ENCODE results near the gene RAB29. TPM values are rescaled to one million over a fixed set of nuclear protein-coding genes. Genes with fewer than 3 reads are reported as not detected.

Gene RAB29
- total and polyA plus RNA-seq, 7 donors: 5.3 to 20.5 (median 5.9) TPM

GRCh38 chr1:205787287-205787916, 12.1 kb upstream of the RAB29 start:
- H3K9me3 ChIP-seq: no peaks in the 10 kb centered on the region
- H3K27me3 ChIP-seq (ENCODE audit: insufficient read depth in 3 of 3, low read length in 2 of 3): no peaks in the 10 kb centered on the region
- TF ChIP-seq CTCF (IDR thresholded peaks at IDR 0.05): no peak
- WGBS, 3 donors: 77 to 86% (median 79%) methylated on average over 10 of the region's 10 CpGs
- intact Hi-C loops (cut with DNase I): no loop called here
- no peak overlapping the region for H3K27ac ChIP-seq
- no peak for ATAC-seq
- DNase-seq: no peak
- H3K4me3 ChIP-seq: no peak overlapping the region
- H3K36me3 ChIP-seq (ENCODE audit: insufficient read depth in 1 of 2, low read depth in 1 of 2): peaks cover 3 to 29% of the 10 kb centered on the region in 2 donors
- H3K4me1 ChIP-seq: peaks cover 20% of the 10 kb centered on the region

- Histone ChIP-seq H3K27ac (no peak overlapping the region), H3K9me3 (no peaks in the 10 kb centered on the region), H3K4me3 (no peak overlapping the region), H3K27me3 (ENCODE audit: insufficient read depth in 3 of 3, low read length in 2 of 3) (no peaks in the 10 kb centered on the region), H3K36me3 (ENCODE audit: insufficient read depth in 1 of 2, low read depth in 1 of 2) (peaks cover 0 to 23% of the 10 kb centered on the region in 2 donors), H3K4me1 (peaks cover 20% of the 10 kb centered on the region)
- no peak for DNase-seq
- ATAC-seq: no peak
- intact Hi-C loops (cut with DNase I): no loop called here
- WGBS, 3 donors: 59 to 67% (median 61%) methylated on average over 4 of the region's 4 CpGs
- TF ChIP-seq CTCF (IDR thresholded peaks at IDR 0.05): no peak
Measured at GRCh38 chr1:205786601-205787000, 11.3 kb upstream of the RAB29 start.

GRCh38 chr1:205785446-205785845, 10.2 kb upstream of the RAB29 start:
- no peak for ATAC-seq
- Histone ChIP-seq H3K27ac (peak overlapping the region; percentile 33), H3K4me1 (peaks cover 16% of the 10 kb centered on the region), H3K27me3 (ENCODE audit: insufficient read depth in 3 of 3, low read length in 2 of 3) (no peaks in the 10 kb centered on the region), H3K36me3 (ENCODE audit: insufficient read depth in 1 of 2, low read depth in 1 of 2) (peaks cover 0 to 12% of the 10 kb centered on the region in 2 donors), H3K9me3 (no peaks in the 10 kb centered on the region), H3K4me3 (no peak overlapping the region)
- no peak for DNase-seq
- no peak for TF ChIP-seq CTCF (IDR thresholded peaks at IDR 0.05)
- WGBS, 3 donors: 91 to 93% (median 92%) methylated on average over 9 of the region's 9 CpGs
- intact Hi-C loops (cut with DNase I): no loop called here

- DNase-seq: peak; percentile 65 to 80
- H3K4me3 ChIP-seq: no peak overlapping the region
Measured at GRCh38 chr1:205783904-205784303, 8.6 kb upstream of the RAB29 start.

More at GRCh38 chr1:205783904-205784303, 8.6 kb upstream of the RAB29 start:
- peak; percentile 83 to 90 (median 88) for ATAC-seq
- WGBS, 3 donors: 28 to 40% (median 30%) methylated on average over 4 of the region's 4 CpGs
- intact Hi-C loops (cut with DNase I): no loop called here
- no peaks in the 10 kb centered on the region for H3K27me3 ChIP-seq (ENCODE audit: insufficient read depth in 3 of 3, low read length in 2 of 3)
- no peaks in the 10 kb centered on the region for H3K9me3 ChIP-seq
- peaks cover 15% of the 10 kb centered on the region for H3K4me1 ChIP-seq
- H3K27ac ChIP-seq: peak overlapping the region; percentile 62
- no peaks in the 10 kb centered on the region for H3K36me3 ChIP-seq (ENCODE audit: insufficient read depth in 1 of 2, low read depth in 1 of 2)
- TF ChIP-seq CTCF (IDR thresholded peaks at IDR 0.05): no peak
